Measurements from ENCODE around the gene AFF4. TPM values are rescaled to one million over a fixed set of nuclear protein-coding genes. Genes with fewer than 3 reads are reported as not detected.
"Not testable (repeated sequence)": the region's sequence is repeated elsewhere in the genome, so short reads cannot be mapped to it uniquely, and the experiment has no call there.

The AFF4 gene
- total and polyA plus RNA-seq, 2 donors (not counting 1 experiment from before 2014, with no cell fraction given) = 16.2 to 81.5 TPM

- H3K9me3 Mint-ChIP-seq (ENCODE audit: insufficient read depth); H3K27me3 Mint-ChIP-seq; POLR2A ChIA-PET; H3K9me3 ChIP-seq (ENCODE audit: control extremely low read depth in 1 of 3, control insufficient read depth in 2 of 3, insufficient read depth in 1 of 3, low read length in 2 of 3); ATAC-seq (ENCODE audit: low read depth); H2AFZ ChIP-seq (ENCODE audit: insufficient read depth, low read depth, low read length, poor library complexity, severe bottlenecking); H3K27me3 ChIP-seq (replicated peaks in 1 of 4; ENCODE audit: control extremely low read depth in 1 of 4, control insufficient read depth in 3 of 4, insufficient read depth in 4 of 4, low read length in 3 of 4); DNase-seq; H3K36me3 ChIP-seq (replicated peaks in 1 of 2; ENCODE audit: control extremely low read depth in 1 of 2, control insufficient read depth in 1 of 2, extremely low read depth in 1 of 2, insufficient read depth in 2 of 2, low read length in 1 of 2); H3K27ac Mint-ChIP-seq: not testable (repeated sequence)
- Mint-ChIP-seq H3K4me1 (peaks cover 34% of the 10 kb centered on the region), H3K4me3 (peak overlapping the region; percentile 97)
- Histone ChIP-seq H3K4me2 (replicated peaks; ENCODE audit: low read depth, low read length, poor library complexity, severe bottlenecking) (peak overlapping the region; percentile 86), H3K4me3 (ENCODE audit: control extremely low read depth in 1 of 5, extremely low read depth in 1 of 5, insufficient read depth in 1 of 5, low read depth in 2 of 5, low read length in 4 of 5) (peak overlapping the region in 1 of 5 experiments; percentile 73), H3K79me2 (ENCODE audit: control insufficient read depth, insufficient read depth, low read length) (peaks cover 69% of the 10 kb centered on the region), H3K27ac (ENCODE audit: low read length in 2 of 2) (peak overlapping the region in 1 of 2 donors; percentile 97), H3K9ac (ENCODE audit: low read length) (peak overlapping the region; percentile 87), H3K4me1 (ENCODE audit: control insufficient read depth in 2 of 2, insufficient read depth in 2 of 2, low read length in 2 of 2) (peaks cover 17 to 29% of the 10 kb centered on the region in 2 donors), H4K20me1 (ENCODE audit: control insufficient read depth, insufficient read depth, low read length, poor library complexity, severe bottlenecking) (peaks cover 66% of the 10 kb centered on the region)
- WGBS (ENCODE audit: insufficient coverage) = 98% methylated on average over 6 of the region's 11 CpGs
- intact Hi-C loops (cut with micrococcal nuclease) = loop anchor here (5.0 kb wide), 1 partner anchor 1566 kb away; the partner anchor contains the start of gene JADE2
- CTCF ChIA-PET = interaction anchor here (0.6 to 2.2 kb wide), 2 partner anchors 17 to 90 kb away, joined by 3 to 6 read pairs; partner anchors contain the start of gene HSPA4
Measured at GRCh38 chr5:132961123-132961815, 2.2 kb downstream of the AFF4 start.

GRCh38 chr5:132956166-132956799 is 7.2 kb downstream of the AFF4 start:
- intact Hi-C loops (cut with micrococcal nuclease); CTCF ChIA-PET; ATAC-seq (ENCODE audit: low read depth); H3K27me3 Mint-ChIP-seq; H3K27me3 ChIP-seq (replicated peaks in 1 of 4; ENCODE audit: control extremely low read depth in 1 of 4, control insufficient read depth in 3 of 4, insufficient read depth in 4 of 4, low read length in 3 of 4); H3K9me3 Mint-ChIP-seq (ENCODE audit: insufficient read depth); H3K9ac ChIP-seq (ENCODE audit: low read length); H3K27ac Mint-ChIP-seq; H3K27ac ChIP-seq (ENCODE audit: low read length in 2 of 2); H2AFZ ChIP-seq (ENCODE audit: insufficient read depth, low read depth, low read length, poor library complexity, severe bottlenecking); H3K9me3 ChIP-seq (ENCODE audit: control extremely low read depth in 1 of 3, control insufficient read depth in 2 of 3, insufficient read depth in 1 of 3, low read length in 2 of 3); H3K4me3 Mint-ChIP-seq; H3K4me3 ChIP-seq (ENCODE audit: control extremely low read depth in 1 of 5, extremely low read depth in 1 of 5, insufficient read depth in 1 of 5, low read depth in 2 of 5, low read length in 4 of 5); DNase-seq; H3K4me2 ChIP-seq (replicated peaks; ENCODE audit: low read depth, low read length, poor library complexity, severe bottlenecking): not testable (repeated sequence)
- Histone ChIP-seq H3K79me2 (ENCODE audit: control insufficient read depth, insufficient read depth, low read length) (peaks cover 96% of the 10 kb centered on the region), H4K20me1 (ENCODE audit: control insufficient read depth, insufficient read depth, low read length, poor library complexity, severe bottlenecking) (peaks cover 95% of the 10 kb centered on the region), H3K4me1 (ENCODE audit: control insufficient read depth in 2 of 2, insufficient read depth in 2 of 2, low read length in 2 of 2) (peaks cover 7 to 13% of the 10 kb centered on the region in 2 donors), H3K36me3 (replicated peaks in 1 of 2; ENCODE audit: control extremely low read depth in 1 of 2, control insufficient read depth in 1 of 2, extremely low read depth in 1 of 2, insufficient read depth in 2 of 2, low read length in 1 of 2) (peaks cover 7 to 35% of the 10 kb centered on the region in 2 experiments)
- peaks cover 46% of the 10 kb centered on the region for H3K4me1 Mint-ChIP-seq
- POLR2A ChIA-PET = interaction anchor here (0.6 kb wide), 1 partner anchor 85 kb away, joined by 3 read pairs; no protein-coding TSS in a partner anchor
- WGBS (ENCODE audit: insufficient coverage) = 92% methylated on average over 3 of the region's 6 CpGs

Data from B cell (primary cell).